Progenitor cell of endocrine pancreas (in vitro differentiated cells): ENCODE measurements around the gene GLG1. TPM values are rescaled to one million over a fixed set of nuclear protein-coding genes. Genes with fewer than 3 reads are reported as not detected.

Source experiments
- DNase-seq: peaks from one replicate; pipeline ENCODE4 v3.0.0; 2021; ENCODE audit warnings: low spot score; ENCODE audit not compliant: unreplicated experiment
- H3K27ac Mint-ChIP-seq: 2 replicates; pipeline ENCODE4 v1.8.0; 2021; ENCODE audit warnings: mild to moderate bottlenecking, moderate library complexity, mixed read lengths
- H3K27me3 Mint-ChIP-seq: 2 replicates; pipeline ENCODE4 v1.8.0; 2021; ENCODE audit warnings: mixed read lengths
- H3K36me3 Mint-ChIP-seq: 2 replicates; pipeline ENCODE4 v1.8.0; 2022; ENCODE audit warnings: mixed read lengths; ENCODE audit not compliant: insufficient read depth
- H3K4me1 Mint-ChIP-seq: 2 replicates; pipeline ENCODE4 v1.8.0; 2021; ENCODE audit warnings: low read depth, mixed read lengths
- H3K4me3 Mint-ChIP-seq: 2 replicates; pipeline ENCODE4 v1.8.0; 2021; ENCODE audit warnings: low read depth, mild to moderate bottlenecking, moderate library complexity, mixed read lengths
- H3K9me3 Mint-ChIP-seq: 2 replicates; pipeline ENCODE4 v1.8.0; 2021; ENCODE audit warnings: low read depth, mixed read lengths
- total RNA-seq: library from RNA; stranded (reverse); gene quantifications from 2 replicates; pipeline ENCODE4 v1.2.1, GENCODE V29; 2021
- TF ChIP-seq, protein P1 (sequence below): fragments of 200-600 bp; sonication (generic); IDR thresholded peaks from one replicate; pipeline ENCODE4 v1.5.0; 2021; ENCODE audit warnings: antibody characterized with exemption, mild to moderate bottlenecking; ENCODE audit not compliant: unreplicated experiment

The GLG1 gene
- total RNA-seq, 1 donor from 2014 or later: 173 TPM

DNA sequence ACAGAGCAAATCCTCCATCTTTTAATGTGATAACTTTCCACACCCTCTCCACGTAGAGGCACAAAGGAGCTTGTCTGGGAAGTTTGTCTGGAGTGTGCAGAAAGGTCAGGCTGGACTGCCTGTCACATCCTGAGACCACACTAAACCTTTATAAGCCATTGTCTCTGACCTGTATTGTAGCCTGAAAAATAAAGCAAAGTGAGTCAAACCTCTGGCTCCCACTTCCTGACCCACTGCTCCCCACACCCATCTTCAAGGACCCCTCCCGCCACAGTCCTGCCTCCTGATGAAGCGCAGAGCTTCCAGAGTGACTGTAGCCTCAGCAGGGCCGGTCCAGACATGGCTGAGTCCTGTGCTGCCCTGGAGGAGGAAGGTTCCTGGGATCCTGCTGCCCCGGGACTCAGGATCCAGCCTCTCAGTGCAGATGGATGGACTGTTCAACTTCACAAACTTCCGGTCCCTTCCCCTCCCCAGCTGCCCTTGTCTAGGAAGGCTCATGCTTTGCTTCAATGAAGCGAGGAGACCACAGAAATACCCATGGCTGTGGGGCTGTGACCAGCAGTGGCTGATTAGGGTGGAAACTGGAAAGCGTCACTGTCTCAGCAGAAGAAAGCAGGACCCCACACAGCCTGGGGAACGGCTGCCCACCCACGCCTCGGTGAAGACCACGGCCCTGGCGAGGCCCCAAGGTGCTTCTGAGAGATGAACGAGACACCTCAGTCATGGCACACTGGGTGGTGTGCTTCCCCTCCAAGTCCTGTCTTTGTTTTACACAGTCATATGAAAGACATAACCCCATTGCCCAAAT, 154.8 kb downstream of the GLG1 start:
- TF ChIP-seq, protein P1, sequence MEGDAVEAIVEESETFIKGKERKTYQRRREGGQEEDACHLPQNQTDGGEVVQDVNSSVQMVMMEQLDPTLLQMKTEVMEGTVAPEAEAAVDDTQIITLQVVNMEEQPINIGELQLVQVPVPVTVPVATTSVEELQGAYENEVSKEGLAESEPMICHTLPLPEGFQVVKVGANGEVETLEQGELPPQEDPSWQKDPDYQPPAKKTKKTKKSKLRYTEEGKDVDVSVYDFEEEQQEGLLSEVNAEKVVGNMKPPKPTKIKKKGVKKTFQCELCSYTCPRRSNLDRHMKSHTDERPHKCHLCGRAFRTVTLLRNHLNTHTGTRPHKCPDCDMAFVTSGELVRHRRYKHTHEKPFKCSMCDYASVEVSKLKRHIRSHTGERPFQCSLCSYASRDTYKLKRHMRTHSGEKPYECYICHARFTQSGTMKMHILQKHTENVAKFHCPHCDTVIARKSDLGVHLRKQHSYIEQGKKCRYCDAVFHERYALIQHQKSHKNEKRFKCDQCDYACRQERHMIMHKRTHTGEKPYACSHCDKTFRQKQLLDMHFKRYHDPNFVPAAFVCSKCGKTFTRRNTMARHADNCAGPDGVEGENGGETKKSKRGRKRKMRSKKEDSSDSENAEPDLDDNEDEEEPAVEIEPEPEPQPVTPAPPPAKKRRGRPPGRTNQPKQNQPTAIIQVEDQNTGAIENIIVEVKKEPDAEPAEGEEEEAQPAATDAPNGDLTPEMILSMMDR: no peak
- DNase-seq: no peak
- H3K9me3 Mint-ChIP-seq: no peaks in the 10 kb centered on the region
- H3K27me3 Mint-ChIP-seq: no peaks in the 10 kb centered on the region
- H3K36me3 Mint-ChIP-seq: peaks cover 21% of the 10 kb centered on the region
- H3K4me3 Mint-ChIP-seq: no peak overlapping the region
- H3K4me1 Mint-ChIP-seq: no peaks in the 10 kb centered on the region
- peak overlapping the region; percentile 29 for H3K27ac Mint-ChIP-seq

DNA sequence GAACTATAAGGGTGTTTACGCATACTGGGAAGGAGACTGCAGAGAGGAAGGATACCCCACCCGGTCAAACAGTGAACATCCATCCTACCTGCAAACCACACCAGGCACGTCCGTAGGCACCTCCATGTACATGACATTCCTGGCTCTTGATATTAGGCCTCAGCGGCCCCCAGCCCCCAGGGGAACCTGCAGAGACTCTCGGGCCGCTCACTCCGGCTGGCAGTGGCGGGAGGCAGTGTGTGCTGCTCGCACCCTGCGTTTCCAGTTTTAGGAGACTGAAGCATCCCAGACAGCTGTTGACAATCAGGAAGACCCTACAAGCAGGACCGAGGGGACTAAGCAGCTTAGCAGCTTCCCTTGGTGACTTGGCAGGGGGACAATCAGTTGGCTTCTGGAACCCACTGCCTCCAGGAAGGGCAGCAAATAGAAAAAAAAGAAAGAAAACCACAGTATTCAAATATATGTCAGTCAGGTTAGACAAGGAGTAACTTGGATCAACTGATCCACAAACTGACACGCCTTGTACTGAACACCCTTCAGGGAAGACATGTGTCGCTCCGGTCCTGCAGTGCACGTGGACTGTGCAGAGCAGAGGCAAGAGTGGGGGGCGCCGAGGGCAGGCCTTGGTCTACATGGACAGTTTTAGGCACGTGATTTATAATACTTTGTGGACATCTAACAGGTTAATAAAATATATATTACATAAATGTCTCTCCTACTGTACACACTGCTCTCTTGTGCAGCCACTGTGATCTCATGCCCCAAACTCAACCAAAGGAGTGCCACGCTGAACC, 155.8 kb downstream of the GLG1 start:
- no peaks in the 10 kb centered on the region for H3K9me3 Mint-ChIP-seq
- H3K36me3 Mint-ChIP-seq: peaks cover 19% of the 10 kb centered on the region
- no peak for DNase-seq
- TF ChIP-seq, protein P1: no peak
- H3K27ac Mint-ChIP-seq: peak overlapping the region; percentile 63
- no peak overlapping the region for H3K4me3 Mint-ChIP-seq
- H3K27me3 Mint-ChIP-seq: no peaks in the 10 kb centered on the region
- H3K4me1 Mint-ChIP-seq: no peaks in the 10 kb centered on the region

- Mint-ChIP-seq H3K9me3 (no peaks in the 10 kb centered on the region), H3K27me3 (no peaks in the 10 kb centered on the region), H3K4me3 (no peak overlapping the region), H3K27ac (no peak overlapping the region), H3K36me3 (peaks cover 16% of the 10 kb centered on the region), H3K4me1 (no peaks in the 10 kb centered on the region)
- no peak for DNase-seq
- TF ChIP-seq, protein P1: no peak
Measured at GRCh38 chr16:74450236-74450635, 156.7 kb downstream of the GLG1 start.

GRCh38 chr16:74449470-74449869, 157.4 kb downstream of the GLG1 start:
- no peaks in the 10 kb centered on the region for H3K9me3 Mint-ChIP-seq
- H3K4me3 Mint-ChIP-seq: no peak overlapping the region
- TF ChIP-seq, protein P1: no peak
- no peaks in the 10 kb centered on the region for H3K27me3 Mint-ChIP-seq
- H3K36me3 Mint-ChIP-seq: peaks cover 12% of the 10 kb centered on the region
- DNase-seq: no peak
- no peaks in the 10 kb centered on the region for H3K4me1 Mint-ChIP-seq
- H3K27ac Mint-ChIP-seq: peak overlapping the region; percentile 24

DNA sequence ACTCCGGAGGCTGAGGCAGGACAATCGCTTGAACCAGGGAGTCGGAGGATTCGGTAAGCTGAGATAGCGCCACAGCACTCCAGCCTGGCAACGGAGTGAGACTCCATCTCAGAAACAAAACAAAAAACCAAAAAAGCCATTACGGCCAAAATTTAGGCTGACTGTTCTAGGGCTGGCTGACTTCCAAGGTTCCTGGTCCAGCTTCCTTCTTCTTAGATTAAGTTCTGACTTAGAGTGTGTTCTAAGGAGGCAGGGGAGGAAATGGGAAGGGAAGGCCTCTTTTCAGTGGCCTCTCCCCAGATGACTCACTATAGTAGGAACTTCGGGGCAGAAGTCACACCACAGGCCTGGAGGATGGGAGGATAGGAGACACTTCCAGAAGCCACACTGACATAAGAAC, 157.9 kb downstream of the GLG1 start:
- Mint-ChIP-seq H3K27ac (peak overlapping the region; percentile 24), H3K27me3 (no peaks in the 10 kb centered on the region), H3K4me1 (no peaks in the 10 kb centered on the region), H3K9me3 (no peaks in the 10 kb centered on the region), H3K4me3 (no peak overlapping the region), H3K36me3 (peaks cover 12% of the 10 kb centered on the region)
- no peak for DNase-seq
- TF ChIP-seq, protein P1: no peak
